HepG2 (cell line): ENCODE measurements around the gene FAM13B. TPM values are rescaled to one million over a fixed set of nuclear protein-coding genes. Genes with fewer than 3 reads are reported as not detected.

Experiments
- DNMT3B ChIP-seq: conservative IDR thresholded peaks from 2 replicates; pipeline ENCODE4 v1.6.1; 2016; ENCODE audit warnings: missing biosample characterization, control low read depth
- DPF2 ChIP-seq: sonication (generic); formaldehyde crosslinking; IDR thresholded peaks from 2 replicates; pipeline ENCODE4 v1.4.0; 2020; ENCODE audit warnings: mild to moderate bottlenecking, low read depth, missing genetic modification reagents, borderline replicate concordance
- FOXA1 ChIP-seq, 2 experiments: fragments of 450-650 bp in 1 of 2; sonication (generic) in 1 of 2; formaldehyde crosslinking in 1 of 2; IDR thresholded peaks; 2 replicates each; pipeline versions ENCODE4 v1.4.0 to v1.6.1; 2016 to 2020; ENCODE audit warnings: missing genetic modification reagents in 1 of 2
- FOXA3 ChIP-seq: IDR thresholded peaks from 2 replicates; pipeline ENCODE4 v1.6.1; 2016; ENCODE audit warnings: missing genetic modification reagents, missing compliant biosample characterization
- FOXC1 ChIP-seq: sonication (generic); formaldehyde crosslinking; IDR thresholded peaks from 2 replicates; pipeline ENCODE4 v1.8.0; 2022; ENCODE audit warnings: mild to moderate bottlenecking, missing genetic modification reagents, borderline replicate concordance
- FOXO1 ChIP-seq: sonication (generic); formaldehyde crosslinking; IDR thresholded peaks from 2 replicates; pipeline ENCODE4 v1.4.0; 2020; ENCODE audit warnings: missing genetic modification reagents
- NCOA2 ChIP-seq: sonication (generic); formaldehyde crosslinking; IDR thresholded peaks from 2 replicates; pipeline ENCODE4 v1.8.0; 2022; ENCODE audit warnings: inconsistent platforms
- NR2F2 ChIP-seq: IDR thresholded peaks from 2 replicates; pipeline ENCODE4 v1.6.1; 2012; ENCODE audit warnings: low read depth, inconsistent platforms, borderline replicate concordance
- ONECUT2 ChIP-seq: sonication (generic); formaldehyde crosslinking; IDR thresholded peaks from 2 replicates; pipeline ENCODE4 v1.4.0; 2020; ENCODE audit warnings: missing genetic modification reagents
- PHF21A ChIP-seq: sonication (generic); formaldehyde crosslinking; IDR thresholded peaks from 2 replicates; pipeline ENCODE4 v1.5.0; 2020; ENCODE audit warnings: mild to moderate bottlenecking, missing genetic modification reagents
- POLR2AphosphoS2 ChIP-seq: IDR thresholded peaks from 2 replicates; pipeline ENCODE4 v1.6.1; 2011; ENCODE audit warnings: low read depth, low read length, improper control_type of control experiment
- PPARG ChIP-seq: conservative IDR thresholded peaks from 2 replicates; pipeline ENCODE4 v1.6.1; 2016; ENCODE audit warnings: missing biosample characterization, missing genetic modification reagents
- RXRB ChIP-seq: IDR thresholded peaks from 2 replicates; pipeline ENCODE4 v1.6.1; 2016; ENCODE audit warnings: borderline replicate concordance, missing genetic modification reagents, missing compliant biosample characterization
- SOX5 ChIP-seq: IDR thresholded peaks from 2 replicates; pipeline ENCODE4 v1.6.1; 2016; ENCODE audit warnings: borderline replicate concordance
- SOX6 ChIP-seq, 2 experiments: fragments of 450-650 bp in 1 of 2; sonication (generic) in 1 of 2; formaldehyde crosslinking in 1 of 2; IDR thresholded peaks; 2 replicates each; pipeline versions ENCODE4 v1.4.0 to v1.6.1; 2017 to 2020; ENCODE audit warnings: antibody characterized with exemption in 1 of 2, mild to moderate bottlenecking in 1 of 2, missing genetic modification reagents in 1 of 2
- THAP11 ChIP-seq: IDR thresholded peaks from 2 replicates; pipeline ENCODE4 v1.6.1; 2016; ENCODE audit warnings: missing biosample characterization, missing genetic modification reagents
- ZFP36 ChIP-seq: fragments of 150-350 bp; IDR thresholded peaks from 2 replicates; pipeline ENCODE4 v1.6.1; 2018; ENCODE audit warnings: borderline replicate concordance, low read length, low read depth; ENCODE audit not compliant: partially characterized antibody
- ZFP90 ChIP-seq: sonication (generic); formaldehyde crosslinking; IDR thresholded peaks from 2 replicates; pipeline ENCODE4 v1.8.0; 2022; ENCODE audit warnings: missing genetic modification reagents, mild to moderate bottlenecking, inconsistent platforms, borderline replicate concordance
- ZNF124 ChIP-seq: sonication (generic); formaldehyde crosslinking; IDR thresholded peaks from 2 replicates; pipeline ENCODE4 v1.4.0; 2020; ENCODE audit warnings: missing genetic modification reagents
- ZNF331 ChIP-seq: sonication (generic); formaldehyde crosslinking; IDR thresholded peaks from 2 replicates; pipeline ENCODE4 v1.4.0; 2020; ENCODE audit warnings: missing genetic modification reagents
- polyA plus RNA-seq, 8 experiments: library from polyadenylated mRNA; depleted of rRNA in 3 of 8; stranded (reverse) in 7 of 8; unstranded in 1 of 8; fragments of >200 nt; fragmentation: Illumina TruSeq in 4 of 8; extraction: Trizol in 4 of 8; gene quantifications; 2 replicates each; pipeline versions ENCODE4 v1.2.1 to v1.2.3, GENCODE V29; 2011 to 2016; ENCODE audit warnings: low read depth in 4 of 8, missing spikeins in 1 of 8, mixed read lengths in 1 of 8; ENCODE audit not compliant: insufficient read depth in 1 of 8
- total RNA-seq, 5 experiments: library from RNA; depleted of rRNA; stranded (reverse); fragments of >200 nt; fragmentation: Illumina TruSeq; extraction: Trizol; gene quantifications; 2 replicates each; pipeline ENCODE4 v1.2.3, GENCODE V29; 2016; ENCODE audit warnings: low read depth in 1 of 5
- TF ChIP-seq, protein P1 (sequence below): sonication (generic); formaldehyde crosslinking; IDR thresholded peaks from 2 replicates; pipeline ENCODE4 v1.4.0; 2020; ENCODE audit warnings: missing genetic modification reagents, mild to moderate bottlenecking, borderline replicate concordance
- TF ChIP-seq, protein P2 (sequence below), 2 experiments: fragments of 450-650 bp in 1 of 2; sonication (generic) in 1 of 2; formaldehyde crosslinking; IDR thresholded peaks; 2 replicates each; pipeline versions ENCODE4 v1.5.0 to v1.8.0; 2020 to 2022; ENCODE audit warnings: mild to moderate bottlenecking in 1 of 2, missing genetic modification reagents in 1 of 2
- TF ChIP-seq, protein P3 (sequence below): sonication (generic); formaldehyde crosslinking; IDR thresholded peaks from 2 replicates; pipeline ENCODE4 v1.4.0; 2020; ENCODE audit warnings: missing genetic modification reagents

FAM13B gene
- total and polyA plus RNA-seq, 2 of the 13 experiments (the other 11 are each of a cell fraction or from before 2014, with no cell fraction given) = 6.9 to 11.5 TPM

DNA sequence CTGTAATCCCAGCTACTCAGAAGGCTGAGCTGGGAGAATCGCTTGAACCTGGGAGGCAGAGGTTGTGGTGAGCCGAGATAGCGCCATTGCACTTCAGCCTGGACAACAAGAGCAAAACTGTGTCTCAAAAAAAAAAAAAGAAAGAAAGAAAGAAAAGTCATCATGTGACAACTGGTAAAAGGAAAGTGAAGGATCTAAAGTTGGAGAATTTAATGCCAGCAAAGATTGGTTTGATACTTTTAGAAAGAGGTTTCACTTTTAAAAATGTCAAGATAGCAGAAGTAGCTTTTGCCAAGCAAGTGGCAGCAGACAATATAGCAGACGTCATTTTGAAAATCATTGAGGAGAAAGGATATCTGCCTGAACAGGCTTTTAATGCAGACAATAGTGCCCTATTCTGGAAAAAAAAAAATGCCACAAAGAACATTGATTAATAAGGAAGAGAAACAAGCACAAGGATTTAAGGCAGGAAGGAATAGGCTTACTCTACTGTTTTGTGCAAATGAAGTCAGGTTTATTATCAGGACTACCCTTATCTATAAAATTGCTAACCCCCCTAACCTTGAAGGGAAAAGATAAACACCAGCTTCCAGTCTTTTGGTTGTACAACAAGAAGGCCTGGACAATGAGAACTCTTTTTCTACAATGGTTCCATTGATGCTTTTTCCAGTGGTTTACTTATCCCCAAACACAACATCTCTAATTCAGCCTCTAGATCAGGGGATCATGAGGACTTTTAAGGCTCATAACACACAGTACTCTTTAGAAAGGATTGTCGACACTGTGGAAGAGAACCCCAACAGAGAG, 131.7 kb downstream of the FAM13B start (continued):
- TF ChIP-seq, protein P1, sequence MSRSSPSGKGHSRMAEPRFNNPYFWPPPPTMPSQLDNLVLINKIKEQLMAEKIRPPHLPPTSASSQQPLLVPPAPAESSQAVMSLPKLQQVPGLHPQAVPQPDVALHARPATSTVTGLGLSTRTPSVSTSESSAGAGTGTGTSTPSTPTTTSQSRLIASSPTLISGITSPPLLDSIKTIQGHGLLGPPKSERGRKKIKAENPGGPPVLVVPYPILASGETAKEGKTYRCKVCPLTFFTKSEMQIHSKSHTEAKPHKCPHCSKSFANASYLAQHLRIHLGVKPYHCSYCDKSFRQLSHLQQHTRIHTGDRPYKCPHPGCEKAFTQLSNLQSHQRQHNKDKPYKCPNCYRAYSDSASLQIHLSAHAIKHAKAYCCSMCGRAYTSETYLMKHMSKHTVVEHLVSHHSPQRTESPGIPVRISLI (CRISPR knock-in tag) = peak; percentile 71; the same call in 1 of the 2 replicates
- TF ChIP-seq FOXA1 (IDR thresholded peaks at IDR 0.05) (no peak), FOXA1 (CRISPR knock-in tag; IDR thresholded peaks at IDR 0.05) (peak; percentile 53; the same call in 1 of the 2 replicates), DPF2 (0 out of 2 replicates have a peak, but pooled peaks have one; percentile 32), ZFP36 (no peak), FOXA3 (CRISPR knock-in tag) (peak; percentile 57; the same call in 1 of the 2 replicates), DNMT3B (CRISPR knock-in tag) (no peak), SOX5 (CRISPR knock-in tag) (peak; percentile 82), NCOA2 (CRISPR knock-in tag) (peak; percentile 71), SOX6 (IDR thresholded peaks at IDR 0.05) (no peak), SOX6 (CRISPR knock-in tag; IDR thresholded peaks at IDR 0.05) (peak; percentile 83), NR2F2 (peak; percentile 43; the same call in 1 of the 2 replicates), FOXO1 (CRISPR knock-in tag) (peak; percentile 39; the same call in 1 of the 2 replicates), THAP11 (0 out of 2 replicates have a peak, but pooled peaks have one; percentile 15), RXRB (CRISPR knock-in tag) (peak; percentile 50; the same call in 1 of the 2 replicates), ZNF331 (CRISPR knock-in tag) (peak; percentile 40; the same call in 1 of the 2 replicates), PPARG (CRISPR knock-in tag) (0 out of 2 replicates have a peak, but pooled peaks have one; percentile 29), ONECUT2 (no peak), PHF21A (CRISPR knock-in tag) (0 out of 2 replicates have a peak, but pooled peaks have one; percentile 27), FOXC1 (CRISPR knock-in tag) (no peak), POLR2AphosphoS2 (no peak), ZFP90 (no peak), ZNF124 (no peak)
- TF ChIP-seq, protein P2, sequence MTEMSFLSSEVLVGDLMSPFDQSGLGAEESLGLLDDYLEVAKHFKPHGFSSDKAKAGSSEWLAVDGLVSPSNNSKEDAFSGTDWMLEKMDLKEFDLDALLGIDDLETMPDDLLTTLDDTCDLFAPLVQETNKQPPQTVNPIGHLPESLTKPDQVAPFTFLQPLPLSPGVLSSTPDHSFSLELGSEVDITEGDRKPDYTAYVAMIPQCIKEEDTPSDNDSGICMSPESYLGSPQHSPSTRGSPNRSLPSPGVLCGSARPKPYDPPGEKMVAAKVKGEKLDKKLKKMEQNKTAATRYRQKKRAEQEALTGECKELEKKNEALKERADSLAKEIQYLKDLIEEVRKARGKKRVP (CRISPR knock-in tag; IDR thresholded peaks at IDR 0.05) = no peak
- TF ChIP-seq, protein P3, sequence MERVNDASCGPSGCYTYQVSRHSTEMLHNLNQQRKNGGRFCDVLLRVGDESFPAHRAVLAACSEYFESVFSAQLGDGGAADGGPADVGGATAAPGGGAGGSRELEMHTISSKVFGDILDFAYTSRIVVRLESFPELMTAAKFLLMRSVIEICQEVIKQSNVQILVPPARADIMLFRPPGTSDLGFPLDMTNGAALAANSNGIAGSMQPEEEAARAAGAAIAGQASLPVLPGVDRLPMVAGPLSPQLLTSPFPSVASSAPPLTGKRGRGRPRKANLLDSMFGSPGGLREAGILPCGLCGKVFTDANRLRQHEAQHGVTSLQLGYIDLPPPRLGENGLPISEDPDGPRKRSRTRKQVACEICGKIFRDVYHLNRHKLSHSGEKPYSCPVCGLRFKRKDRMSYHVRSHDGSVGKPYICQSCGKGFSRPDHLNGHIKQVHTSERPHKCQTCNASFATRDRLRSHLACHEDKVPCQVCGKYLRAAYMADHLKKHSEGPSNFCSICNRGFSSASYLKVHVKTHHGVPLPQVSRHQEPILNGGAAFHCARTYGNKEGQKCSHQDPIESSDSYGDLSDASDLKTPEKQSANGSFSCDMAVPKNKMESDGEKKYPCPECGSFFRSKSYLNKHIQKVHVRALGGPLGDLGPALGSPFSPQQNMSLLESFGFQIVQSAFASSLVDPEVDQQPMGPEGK = peak; percentile 35; the same call in 1 of the 2 replicates
